Measurements from ENCODE around the gene FOXD4. TPM values are rescaled to one million over a fixed set of nuclear protein-coding genes. Genes with fewer than 3 reads are reported as not detected.
"Not testable (repeated sequence)": the region's sequence is repeated elsewhere in the genome, so short reads cannot be mapped to it uniquely, and the experiment has no call there.

FOXD4 gene
- total RNA-seq = not detected
- long read RNA-seq = 0 reads

GRCh38 chr9:117995-118467 is at the start of gene FOXD4:
FOXD4 (minus strand) TSS chr9:118417; CDS start chr9:118119, 298 bp downstream.
- H3K4me3 ChIP-seq; H3K27ac ChIP-seq; ATAC-seq; H3K9me3 ChIP-seq; H3K27me3 ChIP-seq; intact Hi-C loops (cut with DNase I); H3K36me3 ChIP-seq; DNase-seq: not testable (repeated sequence)
- 20% methylated on average over 18 of the region's 30 CpGs for WGBS (ENCODE audit: insufficient coverage, low coverage, low lambda C conversion rate, missing lambda C conversion rate)
- peaks cover 0 to 19% (median 0%) of the 10 kb centered on the region in 4 donors for H3K4me1 ChIP-seq

DNA sequence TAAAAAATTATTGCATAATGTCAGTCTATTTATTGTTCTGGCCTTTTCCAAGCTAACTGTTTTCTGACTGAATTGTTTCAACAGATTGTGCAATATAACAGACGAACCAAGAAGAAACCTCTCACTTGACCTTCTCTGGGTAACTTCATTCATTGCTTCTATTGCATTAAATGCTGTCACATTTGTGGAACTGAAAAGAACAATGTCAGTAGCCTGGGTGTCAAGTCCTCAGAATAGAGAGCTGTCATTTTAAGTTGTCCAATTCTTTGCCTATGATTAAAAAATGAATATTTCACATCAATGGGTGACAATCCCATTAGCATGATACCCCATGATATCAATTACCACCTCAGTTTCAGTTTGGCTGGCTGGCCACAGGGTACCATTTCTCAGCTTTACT is 41.7 kb upstream of the FOXD4 start:
- H3K27ac ChIP-seq; H3K4me3 ChIP-seq; ATAC-seq; intact Hi-C loops (cut with DNase I); H3K36me3 ChIP-seq; H3K27me3 ChIP-seq; DNase-seq; H3K4me1 ChIP-seq; H3K9me3 ChIP-seq: not testable (repeated sequence)
- no CpG with 5 or more reads among the region's 1 CpG for whole genome bisulfite sequencing (ENCODE audit: insufficient coverage, low coverage, low lambda C conversion rate, missing lambda C conversion rate)

GRCh38 chr9:151173-151572 is 33.0 kb upstream of the FOXD4 start:
- H3K4me1 ChIP-seq; H3K27ac ChIP-seq; intact Hi-C loops (cut with DNase I); H3K27me3 ChIP-seq; H3K9me3 ChIP-seq; H3K4me3 ChIP-seq; ATAC-seq; H3K36me3 ChIP-seq; DNase-seq: not testable (repeated sequence)

DNA sequence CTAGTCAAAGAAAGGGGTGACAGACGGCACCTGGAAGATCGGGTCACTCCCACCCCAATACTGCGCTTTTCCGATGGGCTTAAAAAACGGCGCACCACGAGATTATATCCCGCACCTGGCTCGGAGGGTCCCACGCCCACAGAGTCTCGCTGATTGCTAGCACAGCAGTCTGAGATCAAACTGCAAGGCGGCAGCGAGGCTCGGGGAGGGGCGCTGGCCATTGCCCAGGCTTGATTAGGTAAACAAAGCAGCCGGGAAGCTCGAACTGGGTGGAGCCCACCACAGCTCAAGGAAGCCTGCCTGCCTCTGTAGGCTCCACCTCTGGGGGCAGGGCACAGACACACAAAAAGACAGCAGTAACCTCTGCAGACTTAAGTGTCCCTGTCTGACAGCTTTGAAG is 21.7 kb upstream of the FOXD4 start:
- H3K27me3 ChIP-seq; H3K4me3 ChIP-seq; ATAC-seq; H3K27ac ChIP-seq; intact Hi-C loops (cut with DNase I); H3K4me1 ChIP-seq; H3K36me3 ChIP-seq; H3K9me3 ChIP-seq: not testable (repeated sequence)
- WGBS (ENCODE audit: insufficient coverage, low coverage, low lambda C conversion rate, missing lambda C conversion rate) = 93% methylated on average over 3 of the region's 17 CpGs
- peak in 1 of 3 donors; percentile 24 for DNase-seq

DNA sequence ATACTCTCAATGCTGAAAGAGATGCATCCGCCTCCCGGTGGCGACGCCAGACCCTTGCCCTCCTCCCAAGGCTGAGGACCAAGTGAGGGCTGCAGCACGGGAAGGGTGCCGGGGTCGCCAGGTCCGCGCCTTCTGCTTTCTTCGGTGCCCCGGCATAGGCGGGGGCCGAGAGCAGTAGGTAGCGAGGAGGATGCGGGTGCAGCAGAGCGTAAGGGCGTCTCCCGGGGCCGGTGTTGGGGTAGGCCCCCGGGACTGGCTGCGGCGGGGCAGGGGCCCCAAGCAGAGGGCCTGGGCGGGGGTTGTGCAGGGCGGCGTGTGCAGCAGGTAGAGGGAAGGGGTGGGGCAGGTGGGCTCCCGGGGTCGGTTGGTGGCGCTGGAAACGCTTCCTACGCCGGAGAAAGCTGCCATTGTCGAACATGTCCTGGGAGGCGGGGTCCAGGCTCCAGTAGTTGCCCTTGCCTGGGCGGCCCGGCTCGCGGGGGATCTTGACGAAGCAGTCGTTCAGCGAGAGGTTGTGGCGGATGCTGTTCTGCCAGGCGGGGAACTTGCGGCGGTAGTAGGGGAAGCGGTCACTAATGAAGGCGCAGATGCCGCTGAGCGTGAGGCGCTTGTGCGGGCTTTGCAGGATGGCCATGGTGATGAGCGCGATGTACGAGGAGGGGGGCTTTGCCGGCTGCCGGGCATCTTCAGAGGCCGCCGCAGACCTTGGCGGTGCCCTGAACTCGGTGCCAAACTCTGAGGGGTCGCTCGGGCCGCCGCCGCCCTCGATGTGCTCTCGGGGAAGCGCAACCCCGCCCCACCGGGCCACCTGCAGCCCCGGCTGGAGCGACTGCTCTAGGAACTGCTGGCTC is 848 bp downstream of the FOXD4 start:
- intact Hi-C loops (cut with DNase I) = not testable (repeated sequence)

DNA sequence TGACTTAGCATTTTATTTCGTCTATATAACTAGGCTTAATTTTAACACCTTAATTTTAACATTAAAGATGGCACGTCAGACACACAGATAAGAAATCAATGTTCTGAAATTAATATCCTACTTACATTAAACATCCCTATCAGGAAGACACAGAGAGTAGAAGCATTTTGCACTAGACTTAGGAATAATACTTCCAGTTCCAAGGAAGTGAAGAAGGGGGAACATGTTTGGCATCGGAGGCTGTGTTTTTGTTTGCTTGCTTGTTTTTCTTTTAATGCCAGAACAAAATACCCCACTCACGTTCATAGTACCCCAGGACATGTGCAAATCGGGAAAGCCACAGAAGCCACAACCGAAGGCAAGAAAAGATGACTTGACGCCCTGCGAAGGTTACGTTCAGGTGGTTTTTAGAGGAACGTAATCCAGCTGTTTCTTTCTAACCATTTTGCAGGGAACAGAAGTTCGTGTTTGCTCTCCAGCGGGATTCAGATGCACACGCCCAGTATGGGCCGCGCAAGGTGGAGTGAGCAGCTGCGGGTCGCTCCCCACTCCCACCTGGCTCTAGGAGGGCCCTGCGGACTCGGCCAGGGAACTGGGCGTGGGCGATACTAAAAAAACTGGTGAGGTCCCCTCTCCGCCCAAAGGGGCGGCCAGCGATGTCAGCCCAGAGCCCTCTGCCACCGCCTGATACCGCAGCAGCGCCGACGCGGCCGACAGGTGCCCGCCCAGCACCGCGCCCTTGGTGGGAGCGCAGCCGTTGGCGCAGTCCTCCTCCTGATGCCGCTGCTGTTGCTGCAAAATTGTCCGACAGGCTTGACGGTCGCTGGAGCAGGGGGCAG is 1.8 kb downstream of the FOXD4 start:
- peak in 1 of 3 donors; percentile 45 for DNase-seq
- H3K9me3 ChIP-seq; intact Hi-C loops (cut with DNase I); H3K27me3 ChIP-seq; H3K36me3 ChIP-seq; ATAC-seq; H3K27ac ChIP-seq; H3K4me3 ChIP-seq: not testable (repeated sequence)
- peaks cover 0 to 19% (median 0%) of the 10 kb centered on the region in 4 donors for H3K4me1 ChIP-seq
- 9% methylated on average over 11 of the region's 41 CpGs for WGBS (ENCODE audit: insufficient coverage, low coverage, low lambda C conversion rate, missing lambda C conversion rate)

More for the DNA sequence above, 848 bp downstream of the FOXD4 start:
- not testable (repeated sequence) for H3K27me3 ChIP-seq, ATAC-seq, H3K9me3 ChIP-seq, H3K4me3 ChIP-seq, H3K27ac ChIP-seq, H3K36me3 ChIP-seq
- peak in 1 of 3 donors; percentile 55 for DNase-seq
- WGBS (ENCODE audit: insufficient coverage, low coverage, low lambda C conversion rate, missing lambda C conversion rate) = 40% methylated on average over 1 of the region's 71 CpGs
- peaks cover 0 to 19% (median 0%) of the 10 kb centered on the region in 4 donors for H3K4me1 ChIP-seq

DNA sequence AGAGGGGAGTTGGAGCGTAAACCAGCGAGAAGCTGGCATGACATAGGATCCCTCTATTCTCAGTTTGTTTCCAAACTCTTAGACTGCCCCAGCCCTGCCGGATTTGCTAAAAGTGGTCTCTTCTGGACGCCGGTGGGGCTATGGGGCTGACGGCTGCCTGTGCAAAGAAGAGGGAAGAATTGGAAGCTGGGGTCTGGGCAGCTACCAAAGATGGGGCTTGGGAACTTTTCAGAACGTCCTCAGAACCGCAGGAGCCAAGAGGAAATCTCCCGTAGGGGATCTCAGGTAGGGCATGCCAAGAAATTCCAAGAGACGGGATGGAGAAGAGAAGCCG is 3.1 kb downstream of the FOXD4 start:
- H3K9me3 ChIP-seq; H3K27ac ChIP-seq; H3K4me3 ChIP-seq; intact Hi-C loops (cut with DNase I); ATAC-seq; DNase-seq; H3K36me3 ChIP-seq; H3K27me3 ChIP-seq: not testable (repeated sequence)
- peaks cover 0 to 19% (median 0%) of the 10 kb centered on the region in 4 donors for H3K4me1 ChIP-seq
- WGBS (ENCODE audit: insufficient coverage, low coverage, low lambda C conversion rate, missing lambda C conversion rate) = 12% methylated on average over 9 of the region's 11 CpGs

DNA sequence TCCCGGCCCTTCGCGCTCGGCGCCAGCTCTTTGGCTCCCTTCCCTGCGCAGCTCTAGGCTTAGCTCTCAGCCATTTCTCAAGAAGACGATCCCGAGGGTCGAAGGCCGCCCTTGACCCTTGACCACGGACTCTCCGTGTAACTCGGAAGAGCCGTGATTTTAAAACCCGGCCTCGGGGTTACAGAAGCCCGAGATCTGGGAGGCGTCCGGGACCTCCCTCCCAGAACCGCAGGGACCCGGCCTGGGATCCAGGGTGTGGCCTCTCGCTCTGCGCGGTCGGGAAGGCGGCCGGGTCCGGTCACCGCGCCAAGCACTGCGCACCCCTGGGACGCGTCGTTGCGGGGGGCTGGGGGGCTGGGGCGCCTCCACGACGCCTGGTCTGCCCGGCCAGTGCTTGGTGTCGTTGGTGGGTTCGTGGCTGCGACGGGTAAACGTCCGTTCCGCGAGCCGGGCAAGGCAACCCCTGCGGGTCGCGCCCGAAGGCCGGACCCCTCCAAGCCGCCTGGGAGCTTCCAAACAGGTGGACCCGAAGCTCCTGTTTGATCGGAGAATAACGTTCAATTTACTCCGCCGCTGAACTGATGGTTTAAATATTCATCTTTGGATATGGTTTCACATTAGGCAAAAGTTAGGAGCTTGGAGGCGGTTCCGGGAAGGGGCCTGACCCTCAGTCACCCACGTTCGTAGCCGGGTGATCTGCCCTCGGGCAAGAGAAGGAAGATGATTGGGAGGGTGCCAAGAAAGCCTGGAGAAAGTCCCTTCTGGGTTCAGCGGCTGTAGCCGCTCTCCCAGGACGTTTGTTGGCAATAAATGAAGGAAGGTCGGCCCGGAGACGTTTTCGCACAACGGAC is 3.7 kb downstream of the FOXD4 start:
- H3K9me3 ChIP-seq; H3K27me3 ChIP-seq; intact Hi-C loops (cut with DNase I); H3K27ac ChIP-seq; DNase-seq; H3K36me3 ChIP-seq: not testable (repeated sequence)
- ATAC-seq = peak; percentile 46 to 55 (median 46)
- peaks cover 0 to 19% (median 0%) of the 10 kb centered on the region in 4 donors for H3K4me1 ChIP-seq
- 2% methylated on average over 16 of the region's 73 CpGs for WGBS (ENCODE audit: insufficient coverage, low coverage, low lambda C conversion rate, missing lambda C conversion rate)
- peak overlapping the region; percentile 16 to 32 (median 26) for H3K4me3 ChIP-seq

GRCh38 chr9:113468-114266 is 4.5 kb downstream of the FOXD4 start:
- Histone ChIP-seq H3K4me1 (peaks cover 0 to 19% (median 0%) of the 10 kb centered on the region in 4 donors), H3K4me3 (peak overlapping the region; percentile 16 to 32 (median 26))
- DNase-seq (peak in 2 of 3 donors; percentile 47 to 56), ATAC-seq (peak; percentile 60 to 80 (median 70))
- 0% methylated on average over 11 of the region's 111 CpGs for WGBS (ENCODE audit: insufficient coverage, low coverage, low lambda C conversion rate, missing lambda C conversion rate)
- intact Hi-C loops (cut with DNase I); H3K27ac ChIP-seq; H3K27me3 ChIP-seq; H3K36me3 ChIP-seq; H3K9me3 ChIP-seq: not testable (repeated sequence)

All from right lobe of liver (tissue), 6 donors.